Measurements from ENCODE around the gene JAM2.
A peak's percentile ranks its signal among the peaks of the same experiment; 100 is the strongest.

JAM2 gene, protein sequence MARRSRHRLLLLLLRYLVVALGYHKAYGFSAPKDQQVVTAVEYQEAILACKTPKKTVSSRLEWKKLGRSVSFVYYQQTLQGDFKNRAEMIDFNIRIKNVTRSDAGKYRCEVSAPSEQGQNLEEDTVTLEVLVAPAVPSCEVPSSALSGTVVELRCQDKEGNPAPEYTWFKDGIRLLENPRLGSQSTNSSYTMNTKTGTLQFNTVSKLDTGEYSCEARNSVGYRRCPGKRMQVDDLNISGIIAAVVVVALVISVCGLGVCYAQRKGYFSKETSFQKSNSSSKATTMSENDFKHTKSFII

DNA sequence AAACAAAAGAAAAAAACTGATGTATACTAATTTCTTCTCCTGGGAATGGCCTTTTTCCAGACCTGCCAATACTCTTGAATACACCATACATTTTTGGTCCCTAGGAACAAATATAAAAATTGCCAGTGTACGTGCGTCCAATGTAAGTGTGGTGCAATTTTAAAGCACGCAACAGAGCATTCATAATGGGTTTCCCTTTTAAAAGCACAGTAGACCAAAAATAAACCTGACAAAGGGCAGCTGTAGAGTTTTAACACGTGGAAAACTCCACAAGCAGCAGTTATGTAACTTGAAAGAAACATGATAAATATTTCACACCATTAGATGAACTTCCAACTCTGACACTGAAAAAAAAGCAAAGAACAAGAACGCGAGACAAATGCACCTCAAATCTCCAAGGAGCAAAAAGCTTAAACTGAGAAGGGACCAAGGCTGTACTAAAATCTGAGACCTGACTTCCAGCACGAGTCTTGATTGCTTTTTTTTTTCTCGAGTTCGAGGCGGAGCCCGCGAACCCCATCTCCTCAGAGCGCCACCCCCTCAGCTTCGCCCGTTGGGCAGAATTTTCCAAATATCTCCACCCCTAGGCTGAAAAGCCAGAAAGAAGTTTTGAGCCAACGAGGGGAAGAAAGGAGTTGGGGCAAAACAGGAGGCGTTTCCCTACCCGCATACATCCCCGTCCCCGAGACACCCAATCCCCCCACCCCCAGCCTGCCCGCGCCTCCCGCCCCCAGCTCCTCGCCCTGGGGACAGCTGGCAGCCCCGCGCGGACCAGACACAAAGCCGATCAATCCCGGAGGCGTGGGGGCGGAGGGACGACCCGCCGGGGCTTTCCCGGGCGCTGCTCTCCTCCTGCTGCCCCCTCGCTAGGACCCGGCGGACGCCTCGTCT is at the start of gene JAM2:
TSS of gene JAM2 (plus strand) at position 599 of the 891 bp plus-strand sequence. CDS start 564 bp downstream, outside the sequence.
- TF ChIP-seq, protein P1, sequence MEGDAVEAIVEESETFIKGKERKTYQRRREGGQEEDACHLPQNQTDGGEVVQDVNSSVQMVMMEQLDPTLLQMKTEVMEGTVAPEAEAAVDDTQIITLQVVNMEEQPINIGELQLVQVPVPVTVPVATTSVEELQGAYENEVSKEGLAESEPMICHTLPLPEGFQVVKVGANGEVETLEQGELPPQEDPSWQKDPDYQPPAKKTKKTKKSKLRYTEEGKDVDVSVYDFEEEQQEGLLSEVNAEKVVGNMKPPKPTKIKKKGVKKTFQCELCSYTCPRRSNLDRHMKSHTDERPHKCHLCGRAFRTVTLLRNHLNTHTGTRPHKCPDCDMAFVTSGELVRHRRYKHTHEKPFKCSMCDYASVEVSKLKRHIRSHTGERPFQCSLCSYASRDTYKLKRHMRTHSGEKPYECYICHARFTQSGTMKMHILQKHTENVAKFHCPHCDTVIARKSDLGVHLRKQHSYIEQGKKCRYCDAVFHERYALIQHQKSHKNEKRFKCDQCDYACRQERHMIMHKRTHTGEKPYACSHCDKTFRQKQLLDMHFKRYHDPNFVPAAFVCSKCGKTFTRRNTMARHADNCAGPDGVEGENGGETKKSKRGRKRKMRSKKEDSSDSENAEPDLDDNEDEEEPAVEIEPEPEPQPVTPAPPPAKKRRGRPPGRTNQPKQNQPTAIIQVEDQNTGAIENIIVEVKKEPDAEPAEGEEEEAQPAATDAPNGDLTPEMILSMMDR (IDR thresholded peaks at IDR 0.05; ENCODE audit: extremely low read depth, missing control alignments) = no peak
- DNase-seq (ENCODE audit: low spot score) = peak; percentile 83

DNA sequence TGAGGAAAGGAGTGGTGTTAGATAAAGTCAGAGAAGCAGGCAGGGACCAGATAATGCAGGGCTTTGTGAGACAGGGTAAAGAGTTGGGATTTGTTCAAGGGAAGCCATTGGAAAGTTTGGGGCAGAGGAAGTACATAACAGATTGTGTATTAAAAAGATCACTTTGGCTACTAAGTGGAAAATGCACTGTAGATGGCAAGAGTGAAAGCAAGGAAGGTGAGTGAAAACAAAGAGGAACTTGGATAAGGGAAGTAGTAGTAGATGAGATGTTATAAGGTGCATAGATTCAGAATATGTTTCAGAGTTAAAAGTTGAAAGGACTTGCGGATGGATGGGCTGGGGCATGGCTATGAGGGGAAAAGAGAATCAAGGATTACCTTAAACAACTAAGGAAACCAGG is 49.2 kb upstream of the JAM2 start:
- TF ChIP-seq, protein P1 (IDR thresholded peaks at IDR 0.05; ENCODE audit: extremely low read depth, missing control alignments) = no peak
- DNase-seq (ENCODE audit: low spot score) = no peak

DNA sequence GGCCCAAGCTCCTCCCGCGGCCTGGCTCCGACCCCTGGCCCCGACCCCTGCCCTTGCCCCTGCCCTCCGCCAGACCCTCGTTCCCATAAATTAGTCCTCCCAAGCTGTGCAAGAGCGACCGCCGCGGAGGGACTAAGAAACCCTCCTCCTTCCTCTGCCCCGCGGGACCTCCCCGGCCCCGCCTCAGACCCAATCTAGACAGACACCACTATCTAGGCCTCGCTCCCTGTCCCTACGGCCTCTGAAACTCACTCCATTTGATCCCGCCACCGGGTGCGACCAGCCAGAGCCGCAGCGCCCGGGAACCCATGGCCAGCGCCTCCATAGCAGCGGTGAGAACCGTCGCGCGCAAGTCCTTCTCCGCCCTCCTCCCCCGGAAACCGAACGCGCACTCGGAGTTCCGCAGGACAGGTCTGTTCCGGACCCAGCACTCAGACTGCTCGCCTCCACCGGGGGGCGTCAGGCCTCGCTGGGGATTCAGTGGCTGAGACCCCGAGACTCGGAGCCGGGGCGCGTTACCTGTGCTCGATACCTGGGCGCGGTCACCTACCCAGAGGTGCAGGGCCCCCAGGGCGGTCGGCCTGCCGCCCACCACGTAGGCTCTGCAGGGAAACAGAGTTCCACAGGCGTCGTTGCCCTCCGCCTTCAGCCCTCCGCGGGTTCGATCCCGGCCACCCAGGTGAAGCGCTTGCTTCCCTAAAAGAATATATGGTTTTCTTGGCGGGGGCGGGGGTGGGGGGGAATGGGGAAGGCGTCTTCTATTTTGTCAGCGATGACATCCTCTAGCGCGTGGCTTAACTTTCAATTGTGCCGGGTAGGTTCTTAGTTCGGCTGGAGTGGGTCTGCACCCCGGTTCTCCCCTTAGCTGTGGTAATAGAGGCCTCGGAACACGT is 31.7 kb upstream of the JAM2 start, which contains the start of gene MRPL39:
TSS of gene MRPL39 (minus strand) at position 331 of the 893 bp plus-strand sequence. CDS start at position 325, 6 bp downstream.
- TF ChIP-seq, protein P1 (IDR thresholded peaks at IDR 0.05; ENCODE audit: extremely low read depth, missing control alignments) = peak; percentile 77
- peak; percentile 90 for DNase-seq (ENCODE audit: low spot score)

DNA sequence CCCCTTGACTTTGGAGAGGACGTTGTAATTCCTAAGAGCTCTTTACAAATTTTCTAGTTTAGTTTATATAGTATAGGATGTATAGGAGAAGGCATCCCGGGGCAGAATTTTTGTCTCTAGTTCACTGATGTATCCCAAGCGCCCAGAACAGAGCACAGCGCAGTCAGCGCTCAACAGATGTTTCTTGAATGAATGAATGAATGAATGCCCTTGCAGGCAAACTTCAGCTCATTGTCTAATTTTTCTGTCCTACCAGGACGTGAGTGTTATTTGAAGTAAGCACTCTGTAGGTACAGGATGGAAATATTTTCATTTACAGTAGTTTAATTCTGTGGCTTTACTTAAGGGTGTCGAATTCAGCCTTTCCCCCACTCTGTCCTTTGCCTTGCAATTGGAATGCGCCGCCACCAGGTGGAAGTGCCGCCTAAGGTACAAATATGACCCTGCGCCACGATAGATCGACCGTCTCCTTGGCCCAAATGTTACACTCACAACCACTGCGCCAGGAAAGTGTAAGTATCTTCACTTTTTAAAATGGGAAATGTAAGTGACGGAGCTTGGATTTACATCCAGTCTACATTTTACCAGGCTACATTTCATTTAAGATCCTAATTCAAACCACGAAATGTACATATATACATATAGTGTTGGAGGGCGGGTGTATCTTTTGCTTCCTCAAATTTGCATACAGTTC is 30.9 kb upstream of the JAM2 start:
- TF ChIP-seq, protein P1 (IDR thresholded peaks at IDR 0.05; ENCODE audit: extremely low read depth, missing control alignments) = peak; percentile 87
- DNase-seq (ENCODE audit: low spot score) = peak; percentile 79

DNA sequence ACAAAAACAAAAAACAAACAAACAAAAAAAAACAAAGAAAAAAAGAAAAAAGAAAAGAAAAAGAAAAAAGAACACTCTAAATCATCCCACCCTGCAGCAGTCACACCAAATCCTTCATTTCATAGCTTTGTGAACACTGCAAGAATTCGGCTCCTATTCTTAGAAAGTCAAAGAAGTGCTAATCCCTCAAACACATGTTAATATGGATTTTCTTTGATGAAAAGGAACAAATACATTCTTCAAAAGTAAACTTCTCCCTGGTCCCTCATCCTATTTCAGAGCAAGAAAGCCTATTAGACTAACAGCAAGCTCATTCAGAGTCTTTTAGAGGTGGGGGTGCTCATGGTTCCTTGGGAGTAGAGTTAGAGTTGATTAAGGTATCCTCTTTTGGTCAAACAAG is 24.6 kb upstream of the JAM2 start:
- TF ChIP-seq, protein P1 (IDR thresholded peaks at IDR 0.05; ENCODE audit: extremely low read depth, missing control alignments) = no peak
- DNase-seq (ENCODE audit: low spot score) = no peak

DNA sequence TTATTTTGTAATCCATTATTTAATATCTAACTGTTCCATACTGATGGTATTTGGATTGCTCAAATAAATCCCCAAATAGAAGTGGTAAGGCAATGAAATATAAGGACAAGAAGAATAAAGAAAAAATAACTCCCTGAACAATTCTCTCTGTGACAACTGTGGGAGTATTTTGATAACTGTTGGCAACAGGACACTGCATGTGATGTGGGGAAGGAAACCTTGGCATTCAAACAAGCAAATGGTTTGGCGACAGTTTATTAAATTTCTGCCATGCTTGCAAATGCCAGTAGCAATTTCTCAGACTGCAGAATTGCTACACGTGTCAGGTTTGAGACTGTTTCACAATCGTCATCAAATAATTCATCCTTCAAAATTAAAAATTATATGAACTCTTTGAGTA is 23.2 kb upstream of the JAM2 start:
- TF ChIP-seq, protein P1 (IDR thresholded peaks at IDR 0.05; ENCODE audit: extremely low read depth, missing control alignments) = no peak

More for the DNA sequence above, 23.2 kb upstream of the JAM2 start:
- DNase-seq (ENCODE audit: low spot score) = no peak
